ENCODE results near the gene ANGPTL7.

Gene ANGPTL7, protein sequence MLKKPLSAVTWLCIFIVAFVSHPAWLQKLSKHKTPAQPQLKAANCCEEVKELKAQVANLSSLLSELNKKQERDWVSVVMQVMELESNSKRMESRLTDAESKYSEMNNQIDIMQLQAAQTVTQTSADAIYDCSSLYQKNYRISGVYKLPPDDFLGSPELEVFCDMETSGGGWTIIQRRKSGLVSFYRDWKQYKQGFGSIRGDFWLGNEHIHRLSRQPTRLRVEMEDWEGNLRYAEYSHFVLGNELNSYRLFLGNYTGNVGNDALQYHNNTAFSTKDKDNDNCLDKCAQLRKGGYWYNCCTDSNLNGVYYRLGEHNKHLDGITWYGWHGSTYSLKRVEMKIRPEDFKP

DNA sequence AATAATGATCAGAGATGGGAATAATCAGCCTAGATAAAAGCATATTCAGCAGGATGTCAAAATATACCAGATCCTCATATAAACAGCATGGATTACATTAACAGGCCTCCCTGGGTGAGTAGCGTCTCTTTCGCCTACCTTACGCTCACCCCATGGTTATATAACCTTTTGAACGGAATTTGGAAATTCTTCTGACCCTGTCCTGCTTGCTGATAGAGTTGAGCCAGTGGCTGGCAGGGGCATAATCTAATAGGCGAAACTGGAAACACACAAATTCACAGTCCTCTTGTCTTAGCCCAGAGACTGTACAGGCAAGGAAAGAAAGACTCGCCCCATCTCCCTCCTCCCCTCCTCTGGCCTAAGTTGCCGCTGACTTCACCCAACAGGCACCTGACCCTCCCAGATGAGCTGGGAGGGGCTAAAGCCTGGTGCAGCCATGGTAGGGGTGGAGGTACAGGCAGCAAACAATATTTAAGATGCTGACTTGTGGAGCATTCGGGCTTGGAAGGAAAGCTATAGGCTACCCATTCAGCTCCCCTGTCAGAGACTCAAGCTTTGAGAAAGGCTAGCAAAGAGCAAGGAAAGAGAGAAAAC, at the start of gene ANGPTL7:
Gene ANGPTL7, plus strand, starts transcription at position 498 of the 594 bp plus-strand sequence. CDS start 225 bp downstream, outside the sequence.
- Histone ChIP-seq H3K4me3 (ENCODE audit: low read length) (no peak within 1 kb of the TSS), H3K9me3 (ENCODE audit: low read length) (no peaks in the 10 kb centered on the region), H3K4me1 (ENCODE audit: insufficient read depth, low read length) (no peaks in the 10 kb centered on the region), H3K36me3 (ENCODE audit: insufficient read depth, low read length) (peaks cover 46% of the 10 kb centered on the region), H3K27me3 (ENCODE audit: insufficient read depth, low read length) (no peaks in the 10 kb centered on the region), H2AFZ (ENCODE audit: low read depth, low read length) (no peak within 1 kb of the TSS)

DNA sequence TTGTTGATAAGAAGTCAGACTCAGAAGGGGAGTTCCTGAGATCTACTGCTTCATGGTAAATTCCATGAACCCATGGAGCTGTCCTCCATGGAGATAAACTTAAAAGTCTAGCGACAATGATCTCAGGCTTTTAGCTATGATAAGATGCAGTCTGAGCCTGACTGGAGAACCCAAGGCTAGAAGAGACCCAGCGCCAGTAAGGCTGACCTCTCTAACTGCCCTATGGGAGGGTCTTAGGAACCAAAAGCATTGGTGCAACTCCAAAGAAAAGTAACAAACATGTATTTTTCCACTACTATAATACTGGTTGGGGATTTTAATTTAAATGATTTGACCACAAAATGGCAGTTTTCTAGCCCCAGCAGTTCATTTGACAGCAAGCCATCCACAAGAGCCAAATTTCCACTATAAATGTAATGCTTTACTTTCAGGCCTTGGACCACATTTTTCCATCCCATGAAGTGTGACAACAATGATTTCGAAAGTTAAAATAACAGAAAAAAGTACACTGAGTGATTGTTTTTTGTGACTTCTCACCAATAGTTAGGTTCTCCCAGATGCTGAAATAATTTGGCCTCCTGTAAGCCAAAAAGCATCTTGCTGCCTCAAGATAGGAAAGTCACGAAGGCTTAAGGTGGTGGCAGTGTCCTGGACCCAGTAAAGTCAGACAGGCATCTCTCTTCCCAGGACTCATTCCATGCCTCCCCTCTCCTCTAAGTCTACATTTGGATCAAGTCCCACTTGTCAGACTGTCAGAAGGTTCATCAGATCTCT, 46.4 kb upstream of the ANGPTL7 start:
- Histone ChIP-seq H3K36me3 (ENCODE audit: insufficient read depth, low read length) (peaks cover 77% of the 10 kb centered on the region), H2AFZ (ENCODE audit: low read depth, low read length) (no peak overlapping the region), H3K4me3 (ENCODE audit: low read length) (no peak overlapping the region), H3K4me1 (ENCODE audit: insufficient read depth, low read length) (no peaks in the 10 kb centered on the region), H3K27me3 (ENCODE audit: insufficient read depth, low read length) (no peaks in the 10 kb centered on the region), H3K9me3 (ENCODE audit: low read length) (no peaks in the 10 kb centered on the region)

DNA sequence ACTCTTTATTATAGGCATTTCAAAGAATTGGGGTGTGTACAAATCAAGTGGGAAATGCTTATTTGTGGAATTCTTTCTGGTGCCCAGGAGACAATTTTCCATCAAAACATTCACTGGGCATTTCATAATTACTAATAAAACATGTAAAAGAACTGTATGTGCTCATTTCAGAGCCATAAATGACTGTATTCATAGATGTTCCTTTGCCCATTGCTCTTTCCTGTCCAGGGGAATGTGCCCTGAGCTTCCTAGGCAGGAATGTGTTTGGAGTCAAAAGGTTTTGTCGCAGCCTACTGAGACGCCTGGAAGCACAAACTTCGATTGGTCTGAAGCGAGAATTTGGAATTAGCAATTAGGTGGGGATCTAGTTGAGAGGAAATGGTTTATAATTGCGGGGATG, 45.8 kb upstream of the ANGPTL7 start:
- Histone ChIP-seq H2AFZ (ENCODE audit: low read depth, low read length) (no peak overlapping the region), H3K4me1 (ENCODE audit: insufficient read depth, low read length) (no peaks in the 10 kb centered on the region), H3K27me3 (ENCODE audit: insufficient read depth, low read length) (no peaks in the 10 kb centered on the region), H3K36me3 (ENCODE audit: insufficient read depth, low read length) (peaks cover 77% of the 10 kb centered on the region), H3K4me3 (ENCODE audit: low read length) (no peak overlapping the region), H3K9me3 (ENCODE audit: low read length) (no peaks in the 10 kb centered on the region)

DNA sequence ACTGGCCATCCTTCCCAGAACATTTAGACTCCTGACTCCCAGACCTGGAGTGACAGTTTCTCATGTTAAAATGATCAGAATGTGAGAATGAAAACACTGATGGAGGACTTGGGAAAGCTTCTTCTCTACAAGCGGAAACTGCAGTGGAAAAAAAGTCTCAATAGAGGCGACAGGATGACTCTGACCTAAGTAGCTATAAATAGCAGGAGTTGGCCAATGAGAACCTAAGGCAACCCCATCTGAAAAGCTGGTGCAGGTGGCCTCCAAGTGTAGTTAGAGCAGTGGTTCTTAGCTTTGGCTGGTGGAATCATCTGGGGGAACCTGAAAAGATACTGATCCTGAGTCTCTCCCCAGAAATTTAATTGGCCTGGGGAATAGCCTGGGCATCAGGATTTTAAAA, 45.2 kb upstream of the ANGPTL7 start:
- no peaks in the 10 kb centered on the region for H3K4me1 ChIP-seq (ENCODE audit: insufficient read depth, low read length)
- no peaks in the 10 kb centered on the region for H3K9me3 ChIP-seq (ENCODE audit: low read length)
- no peaks in the 10 kb centered on the region for H3K27me3 ChIP-seq (ENCODE audit: insufficient read depth, low read length)
- H3K36me3 ChIP-seq (ENCODE audit: insufficient read depth, low read length): peaks cover 75% of the 10 kb centered on the region
- no peak overlapping the region for H3K4me3 ChIP-seq (ENCODE audit: low read length)
- H2AFZ ChIP-seq (ENCODE audit: low read depth, low read length): no peak overlapping the region

DNA sequence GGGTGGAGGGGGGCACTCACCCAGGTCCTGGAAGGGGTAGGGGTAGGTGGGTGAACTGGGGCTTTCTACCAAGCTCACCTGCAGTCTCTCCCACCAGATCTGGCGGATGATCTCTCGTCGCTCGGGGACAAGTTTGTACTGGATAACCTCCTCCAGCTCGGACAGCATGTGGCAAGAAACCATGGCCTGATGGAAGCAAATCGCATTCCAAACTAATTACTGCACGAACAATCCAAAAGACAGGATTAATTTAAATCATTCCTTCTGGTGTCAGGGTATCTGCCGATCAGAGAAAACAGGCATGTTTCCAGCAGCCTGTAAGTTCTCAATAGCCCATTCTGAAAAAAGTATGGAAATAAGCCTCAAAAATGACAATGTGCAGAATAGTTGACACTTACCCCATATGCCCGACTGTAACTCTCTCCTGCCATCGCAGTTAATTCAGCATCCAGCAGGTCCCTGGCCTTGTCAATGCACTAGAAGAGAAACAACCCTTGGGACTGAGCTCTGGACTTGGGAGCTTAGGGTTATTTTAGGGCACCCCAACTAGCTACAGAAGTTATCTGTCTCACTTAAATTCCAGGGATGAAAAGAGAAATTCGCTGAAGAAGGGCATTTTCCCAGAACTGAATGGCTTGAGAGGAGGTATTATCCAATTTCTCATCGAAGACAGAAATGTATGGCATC, 44.4 kb upstream of the ANGPTL7 start:
- Histone ChIP-seq H3K36me3 (ENCODE audit: insufficient read depth, low read length) (peaks cover 77% of the 10 kb centered on the region), H3K27me3 (ENCODE audit: insufficient read depth, low read length) (no peaks in the 10 kb centered on the region), H3K9me3 (ENCODE audit: low read length) (no peaks in the 10 kb centered on the region), H2AFZ (ENCODE audit: low read depth, low read length) (no peak overlapping the region), H3K4me1 (ENCODE audit: insufficient read depth, low read length) (no peaks in the 10 kb centered on the region), H3K4me3 (ENCODE audit: low read length) (no peak overlapping the region)

DNA sequence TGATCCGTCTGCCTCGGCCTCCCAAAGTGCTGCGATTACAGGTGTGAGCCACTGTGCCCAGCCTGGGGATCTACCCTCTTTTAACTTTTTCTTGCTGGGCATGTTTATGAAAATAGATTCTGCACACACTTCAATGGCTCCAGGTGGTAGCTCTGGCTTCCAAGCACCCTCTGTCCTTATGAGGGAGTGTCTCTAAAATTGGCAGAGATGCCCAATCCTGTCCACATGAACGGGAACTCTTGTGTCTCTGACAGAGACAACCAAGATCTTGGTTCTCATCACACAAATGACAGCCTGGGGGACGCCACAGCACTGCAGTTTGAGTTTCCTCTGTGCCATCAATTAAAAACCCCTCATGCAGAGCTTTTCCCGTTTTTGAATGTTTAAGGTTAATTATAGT, 43.4 kb upstream of the ANGPTL7 start:
- Histone ChIP-seq H3K27me3 (ENCODE audit: insufficient read depth, low read length) (no peaks in the 10 kb centered on the region), H3K36me3 (ENCODE audit: insufficient read depth, low read length) (peaks cover 80% of the 10 kb centered on the region), H3K4me1 (ENCODE audit: insufficient read depth, low read length) (no peaks in the 10 kb centered on the region), H3K9me3 (ENCODE audit: low read length) (no peaks in the 10 kb centered on the region), H3K4me3 (ENCODE audit: low read length) (no peak overlapping the region), H2AFZ (ENCODE audit: low read depth, low read length) (no peak overlapping the region)

DNA sequence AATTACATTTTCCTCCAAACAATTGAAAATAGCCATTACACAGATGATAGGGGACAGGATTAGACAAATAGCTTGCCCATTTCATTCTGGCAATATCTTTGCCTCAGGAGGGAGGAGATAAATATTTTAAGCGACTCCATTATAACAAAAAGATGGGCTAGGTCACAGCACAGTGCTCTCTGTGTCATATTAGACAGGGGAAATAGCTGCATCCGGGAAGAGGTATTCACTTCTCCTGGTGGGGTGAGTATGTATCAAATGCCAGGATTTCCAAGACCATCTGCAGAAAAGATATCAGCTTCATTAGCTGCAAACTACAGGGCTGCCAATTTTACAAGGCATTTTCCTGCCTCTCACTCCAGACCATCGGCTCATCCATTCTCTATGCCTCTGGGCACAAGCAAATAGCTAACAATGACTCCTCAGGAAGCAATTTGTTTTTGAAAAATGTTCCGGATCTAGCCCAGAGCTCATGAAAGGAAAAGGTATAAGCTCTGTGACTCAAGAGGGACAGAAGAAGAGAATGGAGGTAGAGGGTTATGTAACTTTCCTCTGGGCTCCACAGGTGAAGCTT, 41.9 kb upstream of the ANGPTL7 start:
- H2AFZ ChIP-seq (ENCODE audit: low read depth, low read length): no peak overlapping the region
- no peaks in the 10 kb centered on the region for H3K4me1 ChIP-seq (ENCODE audit: insufficient read depth, low read length)
- peaks cover 86% of the 10 kb centered on the region for H3K36me3 ChIP-seq (ENCODE audit: insufficient read depth, low read length)
- no peaks in the 10 kb centered on the region for H3K9me3 ChIP-seq (ENCODE audit: low read length)
- no peak overlapping the region for H3K4me3 ChIP-seq (ENCODE audit: low read length)
- H3K27me3 ChIP-seq (ENCODE audit: insufficient read depth, low read length): no peaks in the 10 kb centered on the region

DNA sequence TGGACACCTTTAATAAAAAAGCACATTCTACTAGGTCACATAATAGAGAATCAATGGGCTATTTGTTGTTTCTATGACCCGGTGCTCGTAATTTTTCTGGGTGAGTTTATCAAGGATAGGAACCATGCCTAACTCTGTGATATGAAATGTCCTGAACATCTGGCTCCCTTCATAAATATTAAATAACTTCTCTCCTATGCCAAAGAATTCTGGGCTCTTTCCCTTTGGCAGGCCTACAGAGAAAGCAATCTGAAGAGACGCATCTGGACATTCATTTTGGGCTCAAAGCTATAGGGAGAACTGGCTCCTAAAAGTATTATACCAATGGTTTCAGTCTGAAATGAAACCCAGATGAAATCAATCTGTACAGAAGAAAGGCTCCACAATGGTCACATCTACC, 38.8 kb upstream of the ANGPTL7 start:
- Histone ChIP-seq H2AFZ (ENCODE audit: low read depth, low read length) (no peak overlapping the region), H3K27me3 (ENCODE audit: insufficient read depth, low read length) (no peaks in the 10 kb centered on the region), H3K4me1 (ENCODE audit: insufficient read depth, low read length) (no peaks in the 10 kb centered on the region), H3K4me3 (ENCODE audit: low read length) (no peak overlapping the region), H3K9me3 (ENCODE audit: low read length) (no peaks in the 10 kb centered on the region), H3K36me3 (ENCODE audit: insufficient read depth, low read length) (peaks cover 78% of the 10 kb centered on the region)

DNA sequence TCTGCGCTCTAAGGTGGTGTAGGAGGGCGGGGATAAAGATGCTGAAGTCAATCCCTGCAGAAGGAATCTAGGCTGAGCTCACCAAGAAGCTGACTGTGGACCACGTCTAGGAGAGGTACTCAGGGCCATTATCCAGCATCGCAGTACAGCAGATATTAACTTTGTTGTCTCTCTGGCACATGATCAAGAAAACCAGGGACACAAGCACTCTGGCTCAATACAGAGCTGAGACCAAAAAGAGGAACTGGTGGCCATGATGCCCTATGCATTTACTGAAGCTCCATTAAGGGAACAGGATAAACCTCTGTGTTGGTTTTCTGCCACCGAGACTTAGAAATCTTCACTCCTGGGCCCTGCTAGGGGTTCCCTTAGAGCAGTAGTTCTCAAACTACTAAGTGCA, 38.0 kb upstream of the ANGPTL7 start:
- Histone ChIP-seq H3K9me3 (ENCODE audit: low read length) (no peaks in the 10 kb centered on the region), H3K4me1 (ENCODE audit: insufficient read depth, low read length) (no peaks in the 10 kb centered on the region), H2AFZ (ENCODE audit: low read depth, low read length) (no peak overlapping the region), H3K36me3 (ENCODE audit: insufficient read depth, low read length) (peaks cover 77% of the 10 kb centered on the region), H3K27me3 (ENCODE audit: insufficient read depth, low read length) (no peaks in the 10 kb centered on the region), H3K4me3 (ENCODE audit: low read length) (no peak overlapping the region)

DNA sequence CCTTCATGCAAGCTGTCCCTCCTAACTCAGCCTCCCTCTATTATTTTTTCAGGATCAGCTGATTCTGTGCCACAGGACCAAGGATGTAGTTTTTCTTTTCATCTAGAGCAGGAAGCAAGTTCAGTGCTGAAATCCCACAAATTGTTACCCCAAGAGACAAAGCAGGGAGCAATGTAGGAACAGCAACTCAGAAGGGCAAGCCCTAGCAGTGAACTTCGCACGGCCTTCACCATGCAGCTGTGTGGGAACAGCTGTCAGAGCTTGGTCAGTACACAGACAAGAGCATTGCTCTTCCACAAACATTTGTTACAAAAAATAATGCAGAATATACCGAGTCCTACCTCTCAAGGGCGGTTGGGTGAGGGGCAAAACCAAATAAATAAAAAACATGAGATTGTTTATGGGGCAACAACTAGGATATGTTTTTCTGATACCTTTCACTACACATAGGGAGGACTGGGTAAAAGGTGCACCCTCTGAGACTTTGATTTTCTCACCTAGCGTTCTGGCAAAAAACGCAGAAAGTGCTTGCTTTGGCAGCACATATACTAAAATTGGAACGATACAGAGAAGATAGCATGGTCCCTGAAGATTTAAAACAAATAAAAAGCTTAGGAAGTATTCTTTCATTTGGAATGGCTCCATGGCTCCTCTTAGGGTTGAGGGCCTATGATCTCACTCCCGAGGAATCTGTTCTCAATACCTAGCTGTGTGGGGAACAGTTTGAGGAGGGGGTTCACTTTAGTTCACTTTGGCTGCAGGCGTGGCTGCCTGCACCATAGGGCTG, 37.1 kb upstream of the ANGPTL7 start:
- Histone ChIP-seq H3K36me3 (ENCODE audit: insufficient read depth, low read length) (peaks cover 78% of the 10 kb centered on the region), H3K9me3 (ENCODE audit: low read length) (no peaks in the 10 kb centered on the region), H3K27me3 (ENCODE audit: insufficient read depth, low read length) (no peaks in the 10 kb centered on the region), H3K4me3 (ENCODE audit: low read length) (no peak overlapping the region), H2AFZ (ENCODE audit: low read depth, low read length) (no peak overlapping the region), H3K4me1 (ENCODE audit: insufficient read depth, low read length) (no peaks in the 10 kb centered on the region)

DNA sequence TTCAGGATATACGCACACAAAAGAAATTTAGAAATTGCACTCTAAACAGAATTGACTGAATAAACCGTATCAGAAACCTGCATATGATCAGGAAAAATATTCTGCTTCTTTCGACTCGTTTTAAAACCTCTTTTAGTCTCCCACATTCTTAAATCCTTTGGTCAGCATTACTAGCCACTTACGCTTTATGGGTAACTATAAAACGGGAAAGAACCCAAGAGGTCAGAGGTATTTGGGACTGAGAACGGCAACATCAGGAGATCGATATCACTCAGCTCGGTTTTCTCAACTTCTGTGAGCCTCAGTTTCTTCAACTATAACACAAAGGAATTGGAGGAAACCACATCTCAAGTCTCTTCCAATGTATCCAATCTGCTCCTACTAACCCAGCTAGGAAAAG, 36.4 kb upstream of the ANGPTL7 start:
- H2AFZ ChIP-seq (ENCODE audit: low read depth, low read length): no peak overlapping the region
- H3K36me3 ChIP-seq (ENCODE audit: insufficient read depth, low read length): peaks cover 76% of the 10 kb centered on the region
- H3K4me1 ChIP-seq (ENCODE audit: insufficient read depth, low read length): no peaks in the 10 kb centered on the region
- no peaks in the 10 kb centered on the region for H3K9me3 ChIP-seq (ENCODE audit: low read length)
- no peak overlapping the region for H3K4me3 ChIP-seq (ENCODE audit: low read length)
- H3K27me3 ChIP-seq (ENCODE audit: insufficient read depth, low read length): no peaks in the 10 kb centered on the region

DNA sequence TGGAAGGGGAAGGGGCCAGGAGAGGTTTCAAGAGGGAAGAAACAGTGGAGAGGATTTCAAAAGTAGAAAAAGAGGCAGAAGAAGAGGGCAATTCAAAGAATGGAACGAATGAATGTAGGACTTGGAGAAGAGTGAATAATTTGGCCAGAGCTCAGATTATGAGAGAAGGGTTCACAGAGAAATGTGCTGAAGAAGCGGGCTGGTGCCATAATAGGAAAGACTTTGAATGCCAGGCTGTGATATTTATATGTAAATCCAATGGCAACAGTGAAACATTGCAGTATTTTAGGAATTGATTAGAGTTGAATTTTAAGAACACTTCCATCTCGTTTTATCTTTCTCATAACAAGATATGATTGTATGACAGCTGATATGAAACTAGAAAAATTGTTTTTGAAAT, 36.0 kb upstream of the ANGPTL7 start:
- no peaks in the 10 kb centered on the region for H3K9me3 ChIP-seq (ENCODE audit: low read length)
- H2AFZ ChIP-seq (ENCODE audit: low read depth, low read length): no peak overlapping the region
- H3K4me3 ChIP-seq (ENCODE audit: low read length): no peak overlapping the region
- no peaks in the 10 kb centered on the region for H3K4me1 ChIP-seq (ENCODE audit: insufficient read depth, low read length)
- H3K36me3 ChIP-seq (ENCODE audit: insufficient read depth, low read length): peaks cover 73% of the 10 kb centered on the region
- no peaks in the 10 kb centered on the region for H3K27me3 ChIP-seq (ENCODE audit: insufficient read depth, low read length)
